ENCODE measurements around the gene CR1L.
A peak's percentile ranks its signal among the peaks of the same experiment; 100 is the strongest.
"Not testable (repeated sequence)": the region's sequence is repeated elsewhere in the genome, so short reads cannot be mapped to it uniquely, and the experiment has no call there.

Gene CR1L

DNA sequence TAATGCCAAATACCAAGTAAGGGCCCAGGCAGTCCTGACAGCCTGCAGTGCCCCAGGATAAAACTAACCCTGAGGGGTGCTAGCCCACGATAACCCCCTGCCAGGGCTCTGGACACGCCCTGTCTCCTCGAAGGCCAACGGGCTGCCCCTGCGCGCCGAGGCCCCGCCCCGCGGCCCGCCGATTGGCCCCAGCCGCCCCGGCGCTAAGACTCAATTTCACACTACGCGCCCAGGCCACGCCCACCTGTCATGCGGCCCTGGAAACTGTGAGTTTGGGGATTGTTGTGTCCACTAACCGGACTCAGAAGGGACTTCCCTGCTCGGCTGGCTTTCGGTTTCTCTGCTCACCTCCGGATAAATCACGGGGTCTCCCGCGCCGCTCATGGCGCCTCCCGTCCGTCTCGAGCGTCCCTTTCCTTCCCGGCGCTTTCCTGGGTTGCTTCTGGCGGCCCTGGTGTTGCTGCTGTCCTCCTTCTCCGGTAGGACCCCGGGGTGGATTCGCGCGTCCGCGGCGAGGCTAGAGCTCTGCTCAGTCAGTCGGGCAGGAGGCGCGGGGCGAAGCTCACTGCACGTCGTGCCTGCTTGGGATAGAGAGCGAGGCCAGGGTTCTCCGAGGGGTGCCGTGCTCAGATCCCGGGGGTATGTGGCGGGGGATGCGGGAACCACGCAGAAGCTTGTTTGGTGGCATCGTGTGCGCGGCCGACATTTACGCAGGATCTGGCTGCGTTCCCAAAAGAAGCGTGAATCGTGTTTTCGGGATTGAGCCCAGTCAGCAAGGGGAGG is at the start of gene CR1L:
Gene CR1L (plus strand): TSS at position 282 of the 783 bp plus-strand sequence. CDS start 101 bp downstream, at position 383.
- peak; percentile 64 for DNase-seq (ENCODE audit: low read depth)

DNA sequence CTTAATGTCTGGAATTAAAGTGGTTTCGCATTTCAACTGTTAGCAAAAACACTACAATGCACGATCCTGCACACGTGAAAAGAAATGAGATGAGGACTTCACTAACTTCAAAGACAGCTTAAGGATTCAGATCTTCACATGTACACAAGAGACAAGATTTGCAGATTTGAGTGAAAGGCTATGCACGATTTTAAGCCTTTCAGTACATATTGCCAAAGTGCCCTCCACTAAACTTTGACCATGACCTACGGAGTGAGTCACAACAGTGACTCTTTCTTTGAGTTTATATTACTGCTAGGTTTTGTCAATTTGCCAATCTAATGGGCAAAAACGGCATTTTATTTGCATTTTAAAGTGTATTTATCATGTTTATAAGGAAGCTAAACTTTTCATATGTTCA is 41.2 kb upstream of the CR1L start:
- no peak for DNase-seq (ENCODE audit: low read depth)

DNA sequence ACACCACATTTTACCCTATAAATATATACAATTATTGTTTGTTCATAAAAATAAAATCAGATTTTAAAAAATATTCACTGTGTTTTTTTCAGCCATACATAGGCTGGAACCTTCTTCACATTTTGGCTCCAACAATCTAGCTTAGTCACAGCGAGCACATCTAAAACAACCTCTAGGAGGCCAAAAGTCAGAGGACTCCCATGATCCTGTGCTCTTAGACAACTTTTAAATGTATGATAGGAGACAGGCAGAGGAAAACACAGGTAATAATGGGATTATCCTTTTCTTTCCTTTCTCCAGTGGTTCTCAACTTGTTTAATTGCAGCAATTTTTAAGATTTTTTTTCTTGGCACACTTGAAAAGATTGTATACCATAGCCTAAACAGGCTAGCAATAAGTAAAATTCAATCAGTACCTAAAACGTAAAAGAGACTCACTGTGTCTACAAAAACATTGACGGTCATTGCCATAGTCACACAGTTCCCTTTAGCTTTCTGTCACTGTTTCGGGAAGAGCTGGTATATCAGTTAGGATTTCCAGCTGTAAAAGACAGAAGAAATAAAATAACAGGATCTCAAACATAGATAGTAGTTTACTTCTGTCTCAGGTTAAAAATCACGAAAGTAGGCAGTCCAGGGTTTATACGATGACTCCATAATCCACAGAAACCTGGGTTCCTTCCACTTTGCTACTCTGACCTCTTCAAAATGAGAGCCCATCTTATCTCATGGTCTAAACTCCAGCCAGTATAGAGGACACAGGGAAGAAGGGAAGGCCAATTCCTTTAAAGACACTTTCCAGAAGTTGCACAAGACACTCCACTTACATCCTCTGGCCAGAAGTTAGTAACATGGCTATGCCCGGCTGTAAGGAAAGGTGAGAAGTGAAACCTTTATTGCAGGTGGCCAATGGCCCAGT is 39.2 kb upstream of the CR1L start:
- DNase-seq (ENCODE audit: low read depth): no peak

DNA sequence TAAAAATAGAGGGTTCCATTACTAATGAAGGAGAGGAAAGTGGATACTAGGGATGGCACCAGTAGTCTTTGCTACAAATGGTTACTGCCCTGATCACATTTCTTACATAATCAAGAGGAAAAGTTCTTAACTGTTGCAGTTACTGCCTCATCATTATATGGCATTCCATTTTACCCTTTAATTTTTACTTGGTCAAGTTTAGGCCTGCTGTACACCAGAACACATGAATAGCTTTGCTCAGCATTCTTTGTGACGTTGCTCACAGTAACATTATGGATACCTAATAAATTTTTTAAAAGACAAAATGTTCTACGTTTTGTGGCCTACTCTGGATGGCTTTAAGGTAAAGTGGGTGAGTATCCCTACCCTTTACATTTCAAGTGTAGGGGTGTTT is 38.6 kb upstream of the CR1L start:
- no peak for DNase-seq (ENCODE audit: low read depth)

DNA sequence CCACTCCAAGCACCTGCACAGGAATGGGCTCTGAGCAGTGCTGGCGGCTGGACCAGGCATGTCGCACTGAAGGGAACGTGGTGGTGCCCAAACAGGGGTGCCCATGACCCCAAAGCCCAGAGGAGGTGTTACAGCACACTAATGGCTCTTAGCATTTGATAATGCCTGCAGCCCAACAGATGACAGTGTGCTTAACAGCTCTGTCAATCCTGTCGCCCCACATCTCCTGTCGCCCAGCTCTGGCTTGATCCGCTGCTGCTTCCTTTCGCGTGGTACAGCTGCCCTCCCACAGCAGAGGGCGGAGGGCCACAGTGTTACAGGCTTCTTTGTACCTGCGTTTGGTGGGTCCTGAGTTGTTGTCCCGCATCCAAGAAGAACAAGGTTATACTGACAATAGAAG is 32.2 kb upstream of the CR1L start:
- DNase-seq (ENCODE audit: low read depth): no peak

DNA sequence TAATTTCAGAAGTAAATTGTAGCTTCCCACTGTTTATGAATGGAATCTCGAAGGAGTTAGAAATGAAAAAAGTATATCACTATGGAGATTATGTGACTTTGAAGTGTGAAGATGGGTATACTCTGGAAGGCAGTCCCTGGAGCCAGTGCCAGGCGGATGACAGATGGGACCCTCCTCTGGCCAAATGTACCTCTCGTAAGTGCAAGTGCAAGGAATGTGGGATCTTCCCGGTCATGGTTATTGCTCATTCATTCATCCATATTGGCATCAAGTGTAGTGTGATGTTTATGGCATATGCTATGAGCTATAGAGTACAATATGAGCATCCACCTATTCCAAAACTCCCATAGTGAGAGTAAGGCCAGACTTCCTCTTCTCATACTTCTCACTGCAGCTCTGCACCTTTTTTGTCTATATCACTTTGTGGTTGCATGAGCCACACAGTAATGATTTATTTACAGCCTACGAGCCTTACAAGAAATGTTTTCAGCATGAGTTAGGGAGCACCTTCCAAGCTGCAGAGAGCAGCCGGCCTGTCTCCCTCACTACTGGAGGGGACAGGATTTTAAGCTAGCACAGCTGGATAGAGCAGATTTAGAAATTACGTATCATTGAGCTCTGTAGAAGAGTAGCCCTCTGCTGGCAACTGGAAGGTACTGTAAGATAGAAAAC is 24.9 kb upstream of the CR1L start:
- no peak for DNase-seq (ENCODE audit: low read depth)

DNA sequence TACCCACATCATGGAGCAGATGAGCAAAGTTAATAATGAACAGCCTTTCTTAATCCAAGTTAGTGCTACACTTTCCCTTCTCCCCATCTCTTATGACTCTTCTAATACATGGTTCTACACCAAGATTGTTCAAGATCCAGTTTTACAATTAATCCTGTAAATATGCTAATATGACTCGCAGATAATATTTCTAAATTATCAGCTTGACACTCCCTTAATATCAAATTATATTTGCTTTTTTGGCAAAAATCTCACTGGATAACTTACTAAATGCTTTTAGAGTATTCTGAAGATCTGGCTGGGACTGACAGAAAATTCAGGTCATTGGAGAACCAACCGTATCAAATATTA is 24.4 kb upstream of the CR1L start:
- DNase-seq (ENCODE audit: low read depth): no peak

DNA sequence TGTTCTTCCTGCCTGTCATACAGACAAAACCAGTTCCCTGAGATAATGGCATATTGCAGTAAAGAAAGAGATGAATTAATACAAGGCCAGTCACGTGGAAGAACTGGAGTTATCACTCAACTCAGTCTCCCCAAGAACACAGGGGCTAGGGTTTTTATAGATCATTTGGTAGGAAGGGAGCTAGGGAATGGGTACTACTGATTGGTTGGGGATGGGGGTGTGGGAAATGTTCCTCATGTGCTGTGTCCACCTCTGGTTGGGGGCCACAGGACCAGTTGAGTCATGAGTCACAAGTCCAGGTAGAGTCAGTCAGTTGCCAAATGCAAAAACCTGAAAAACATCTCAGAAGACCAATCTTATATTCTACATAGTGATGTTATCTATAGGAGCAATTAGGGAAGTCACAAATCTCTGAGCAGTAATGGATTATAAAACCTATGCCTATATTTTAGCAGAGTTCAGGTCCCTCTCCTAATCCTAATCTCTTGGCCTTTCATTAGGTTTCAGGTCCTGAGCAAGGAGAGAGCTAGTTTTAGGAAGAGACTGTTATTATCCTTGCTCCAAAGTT is 19.3 kb upstream of the CR1L start:
- not testable (repeated sequence) for DNase-seq (ENCODE audit: low read depth)

DNA sequence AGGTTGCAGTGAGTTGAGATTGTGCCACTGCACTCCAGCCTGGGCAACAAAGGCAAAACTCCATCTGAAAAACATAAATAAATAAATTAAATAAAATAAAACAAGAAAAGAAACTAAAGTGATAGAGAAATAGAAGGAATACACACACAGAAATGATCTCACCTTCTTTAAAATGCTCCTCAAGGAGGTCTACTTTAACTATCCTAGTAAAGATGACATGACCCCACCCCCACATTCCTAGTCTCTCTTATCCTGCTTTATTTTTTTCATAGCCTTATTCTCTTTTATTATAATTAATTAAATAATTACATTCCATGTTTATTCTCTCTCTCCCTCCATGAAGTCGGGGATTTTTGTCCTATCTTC is 18.0 kb upstream of the CR1L start:
- DNase-seq (ENCODE audit: low read depth): no peak

DNA sequence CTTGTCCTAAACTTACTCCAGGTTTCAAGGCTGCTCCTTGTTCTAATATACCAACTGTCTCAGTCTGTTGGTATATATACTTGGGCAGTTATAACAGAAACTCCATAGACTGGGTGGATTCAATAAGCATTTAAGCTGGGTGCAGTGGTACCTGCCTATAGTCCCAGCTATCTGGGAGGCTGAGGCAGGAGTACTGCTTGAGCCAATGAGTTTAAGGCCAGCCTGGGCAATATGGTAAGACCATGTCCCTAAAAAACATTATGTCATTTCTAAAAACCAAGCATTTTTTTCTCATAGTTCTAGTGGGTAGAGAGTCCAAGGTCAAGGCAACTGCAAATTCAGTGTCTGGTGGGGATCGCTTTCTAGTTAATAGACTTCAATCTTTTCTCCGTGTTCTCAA is 17.4 kb upstream of the CR1L start:
- DNase-seq (ENCODE audit: low read depth): no peak

DNA sequence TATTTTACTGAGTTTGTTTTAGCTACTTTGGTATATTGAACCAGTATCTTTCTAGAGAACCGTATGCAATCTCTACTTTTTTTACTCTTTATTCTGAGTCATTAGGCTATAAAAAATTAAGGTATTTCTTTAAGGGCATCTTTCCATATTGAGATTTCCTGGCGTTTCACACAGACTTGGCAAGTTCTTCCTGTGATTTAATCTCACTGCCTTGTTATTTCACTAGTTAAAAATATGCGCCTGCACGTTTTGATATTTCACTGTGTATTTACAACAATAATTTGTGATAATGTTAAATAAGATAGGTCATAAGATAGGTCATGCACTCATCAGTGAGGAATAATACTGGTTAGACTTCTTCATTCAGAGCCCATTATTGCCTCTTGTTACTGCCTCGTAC is 16.2 kb upstream of the CR1L start:
- no peak for DNase-seq (ENCODE audit: low read depth)

DNA sequence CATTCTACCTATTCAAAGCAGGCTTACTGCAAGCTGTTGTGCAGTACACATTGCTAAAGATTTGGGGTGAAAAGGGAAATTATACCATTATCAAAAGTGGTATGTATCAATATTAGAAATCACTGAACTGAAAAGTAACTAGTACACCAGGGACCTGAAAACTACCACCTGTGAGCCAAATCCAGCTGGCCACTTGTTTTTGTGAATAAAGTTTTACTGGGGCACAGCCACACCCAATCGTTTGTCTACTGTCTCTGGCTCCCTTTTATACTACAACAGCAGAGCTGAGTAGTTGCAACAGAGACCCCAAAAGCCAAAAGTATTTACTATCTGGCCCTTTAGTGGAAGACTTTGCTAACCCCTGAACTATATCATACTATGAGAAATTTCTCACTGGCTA is 13.8 kb upstream of the CR1L start:
- no peak for DNase-seq (ENCODE audit: low read depth)

DNA sequence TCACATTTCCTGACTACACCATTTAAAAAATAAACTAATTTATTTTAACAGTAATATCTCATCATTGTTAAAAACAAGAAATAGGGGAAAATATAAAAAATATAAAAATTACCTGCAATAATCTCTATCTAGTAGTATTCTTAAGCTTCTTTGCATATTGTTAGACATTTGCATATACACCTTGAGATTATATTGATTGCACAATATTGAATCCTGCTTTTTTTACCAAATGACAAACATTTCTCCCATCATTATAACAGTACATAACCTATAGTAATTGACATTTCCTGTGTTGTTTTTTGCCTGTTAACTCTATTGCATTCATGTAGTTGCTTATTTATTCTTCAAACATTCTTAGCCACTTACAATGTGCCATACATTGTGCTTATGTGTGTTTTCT is 11.7 kb upstream of the CR1L start:
- no peak for DNase-seq (ENCODE audit: low read depth)

DNA sequence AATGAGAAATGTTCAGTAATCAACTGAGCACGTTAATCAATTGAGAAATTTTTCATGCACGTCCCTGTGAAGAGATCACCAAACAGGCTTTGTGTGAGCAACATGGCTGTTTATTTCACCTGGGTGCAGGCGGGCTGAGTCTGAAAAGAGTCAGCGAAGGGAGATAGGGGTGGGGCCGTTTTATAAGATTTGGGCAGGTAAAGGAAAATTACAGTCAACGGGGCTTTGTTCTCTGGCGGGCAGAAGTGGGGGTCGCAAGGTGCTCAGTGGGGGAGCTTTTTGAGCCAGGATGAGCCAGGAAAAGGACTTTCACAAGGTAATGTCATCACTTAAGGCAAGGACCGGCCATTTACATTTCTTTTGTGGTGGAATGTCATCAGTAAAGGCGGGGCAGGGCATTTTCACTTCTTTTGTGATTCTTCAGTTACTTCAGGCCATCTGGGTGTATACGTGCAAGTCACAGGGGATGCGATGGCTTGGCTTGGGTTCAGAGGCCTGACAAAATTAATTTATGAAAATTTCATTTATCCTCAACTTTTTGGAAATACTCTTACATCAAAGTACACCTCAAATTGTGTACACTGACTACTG is 11.1 kb upstream of the CR1L start:
- DNase-seq (ENCODE audit: low read depth): not testable (repeated sequence)

DNA sequence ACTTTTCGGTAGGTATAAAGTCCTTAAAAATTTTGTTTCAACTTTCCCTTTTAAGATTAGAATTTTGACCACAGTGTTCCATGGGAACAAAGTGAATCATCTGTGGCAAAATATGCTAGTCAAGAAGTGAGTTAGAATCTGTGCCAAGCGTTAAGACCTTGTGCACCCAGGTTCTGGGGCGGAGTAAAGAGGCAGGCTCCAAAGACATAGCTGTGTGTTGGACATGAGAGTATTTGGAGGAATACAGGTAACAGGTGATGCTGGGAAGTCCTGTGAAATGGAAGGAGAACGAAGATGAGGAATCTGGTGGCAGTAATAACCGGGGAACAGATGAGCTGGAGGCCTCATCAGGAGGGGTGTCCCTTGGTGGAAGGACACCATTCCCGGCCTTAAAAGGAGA is 10.6 kb upstream of the CR1L start:
- not testable (repeated sequence) for DNase-seq (ENCODE audit: low read depth)

DNA sequence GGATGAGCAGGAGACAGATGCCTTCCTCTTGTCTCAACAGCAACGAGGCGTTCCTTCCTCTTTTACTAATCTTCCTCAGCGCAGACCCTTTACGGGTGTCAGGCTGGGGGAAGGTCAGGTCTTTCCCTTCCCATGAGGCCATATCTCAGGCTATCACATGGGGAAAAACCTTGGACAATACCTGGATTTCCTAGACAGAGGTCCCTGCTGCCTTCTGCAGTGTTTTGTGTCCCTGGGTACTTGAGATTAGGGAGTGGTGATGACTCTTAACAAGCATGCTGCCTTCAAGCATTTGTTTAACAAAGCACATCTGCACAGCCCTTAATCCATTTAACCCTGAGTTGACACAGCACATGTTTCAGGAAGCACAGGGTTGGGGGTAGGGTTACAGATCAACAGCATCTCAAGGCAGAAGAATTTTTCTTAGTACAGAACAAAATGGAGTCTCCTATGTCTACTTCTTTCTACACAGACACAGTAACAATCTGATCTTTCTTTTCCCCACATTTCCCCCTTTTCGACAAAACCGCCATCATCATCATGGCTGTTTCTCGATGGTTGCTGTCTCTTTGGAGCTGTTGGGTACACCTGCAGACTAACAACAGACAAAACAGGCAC is 9.3 kb upstream of the CR1L start:
- not testable (repeated sequence) for DNase-seq (ENCODE audit: low read depth)

DNA sequence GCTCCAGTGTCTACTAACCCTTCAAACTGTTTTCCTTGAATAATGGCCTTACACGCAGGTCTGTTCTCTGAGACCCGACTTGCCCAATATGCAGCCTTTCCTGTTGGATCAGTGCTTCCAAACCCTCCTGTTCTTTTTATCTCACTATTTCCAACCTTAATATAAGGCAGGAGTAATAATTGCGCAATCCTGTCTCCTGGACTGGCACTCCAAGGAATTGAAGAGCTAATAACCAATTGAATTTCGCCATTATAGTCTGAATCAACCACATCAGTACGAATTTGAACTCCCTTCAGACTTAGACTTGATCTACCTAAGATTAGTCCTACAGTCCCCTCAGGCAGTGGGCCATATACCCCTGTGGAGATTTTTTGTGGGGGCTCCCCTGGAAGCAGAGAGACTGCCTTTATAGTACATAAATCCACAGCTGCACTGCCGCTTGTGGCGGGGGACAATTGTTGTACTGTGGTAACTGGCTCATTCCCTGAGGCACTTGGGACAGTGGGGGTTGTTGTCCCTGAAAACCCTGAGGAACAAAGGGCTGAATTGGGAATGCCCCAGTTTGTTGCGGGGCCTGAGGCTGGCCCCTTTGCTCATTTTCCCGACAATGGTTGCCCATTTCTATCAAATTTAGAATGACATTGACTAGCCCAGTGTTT is 6.3 kb upstream of the CR1L start:
- not testable (repeated sequence) for DNase-seq (ENCODE audit: low read depth)

DNA sequence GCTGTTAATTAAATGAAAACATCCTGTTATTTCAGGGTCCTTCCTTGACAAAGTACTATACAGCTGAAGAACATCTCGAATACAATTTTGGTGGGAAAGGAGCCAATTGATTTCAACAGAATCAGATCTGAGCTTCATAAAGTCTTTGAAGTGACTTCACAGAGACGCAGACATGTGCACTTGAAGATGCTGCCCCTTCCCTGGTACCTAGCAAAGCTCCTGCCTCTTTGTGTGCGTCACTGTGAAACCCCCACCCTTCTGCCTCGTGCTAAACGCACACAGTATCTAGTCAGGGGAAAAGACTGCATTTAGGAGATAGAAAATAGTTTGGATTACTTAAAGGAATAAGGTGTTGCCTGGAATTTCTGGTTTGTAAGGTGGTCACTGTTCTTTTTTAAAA is 5.6 kb upstream of the CR1L start:
- not testable (repeated sequence) for DNase-seq (ENCODE audit: low read depth)

DNA sequence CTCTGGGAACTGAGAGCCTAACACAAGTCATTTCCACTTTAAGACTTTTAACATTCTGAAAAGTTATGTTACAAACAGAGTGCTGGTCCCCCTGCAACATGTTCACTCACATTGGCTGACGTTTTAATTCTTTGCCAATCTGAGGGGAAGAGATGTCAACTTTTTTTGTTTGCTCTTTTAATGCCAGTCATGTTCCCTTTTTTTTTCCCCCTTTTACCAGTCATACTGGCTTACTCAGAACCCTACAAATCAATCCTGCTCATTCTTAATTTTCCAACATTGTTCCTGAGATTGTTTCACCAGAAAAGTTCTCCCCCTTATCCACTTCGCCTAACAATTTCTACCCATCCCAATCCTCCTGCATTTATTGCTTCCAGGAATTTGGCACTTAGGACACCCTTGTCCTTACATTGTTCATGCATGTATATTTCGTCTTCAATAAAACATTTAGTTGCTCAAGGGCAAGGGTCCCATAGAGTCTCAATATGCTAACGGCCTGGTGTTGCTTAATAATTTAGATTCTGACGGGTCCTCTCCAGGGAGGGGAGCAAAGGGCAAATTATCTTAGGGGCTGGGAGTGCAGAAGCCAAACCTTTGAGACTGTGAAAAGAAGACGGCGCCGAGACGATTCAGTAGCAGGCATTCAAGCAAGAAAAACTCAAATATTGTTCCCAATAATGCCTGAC is 624 bp upstream of the CR1L start:
- DNase-seq (ENCODE audit: low read depth): no peak

DNA sequence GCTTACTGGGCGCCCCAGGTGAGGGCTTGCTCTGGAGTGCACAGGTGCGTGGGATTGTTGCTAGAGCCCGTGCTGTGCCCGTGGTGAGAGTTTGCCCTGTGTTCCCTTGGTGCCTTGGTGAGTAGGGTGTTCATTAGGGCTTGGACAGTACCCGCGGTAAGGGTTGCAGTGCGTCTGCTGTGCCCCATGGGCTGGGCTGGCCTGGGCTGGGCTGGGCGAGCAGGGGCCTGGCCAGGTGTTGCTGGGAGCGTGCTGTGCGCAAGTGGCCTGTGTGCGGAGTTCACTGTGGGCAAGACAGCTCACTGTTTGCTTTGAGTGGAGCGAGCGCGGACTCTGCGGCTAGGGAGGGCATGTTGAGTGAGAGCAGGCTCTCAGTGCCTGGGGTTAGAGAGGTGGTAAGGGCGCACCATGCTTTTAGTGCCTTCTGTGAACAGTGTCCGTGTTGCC is 725 bp downstream of the CR1L start:
- DNase-seq (ENCODE audit: low read depth): no peak

Data from stimulated activated CD8-positive, alpha-beta memory T cell treated with anti-CD3 and anti-CD28 coated beads, Interleukin-4, amount 100 ng/mL, for 24 hours (primary cell).